Panc1 (cell line): ENCODE measurements around the gene KLF5. TPM values are rescaled to one million over a fixed set of nuclear protein-coding genes. Genes with fewer than 3 reads are reported as not detected.

Source experiments
- ATAC-seq: fragments of 200-7000 bp; cut with Tn5 transposase; 2 replicates; pipeline ENCODE4 v1.9.1; 2020; ENCODE audit warnings: mild to moderate bottlenecking, moderate library complexity
- BruUV-seq: library from RNA; stranded (reverse); fragments of 400-500 nt; replicated peaks from 2 replicates; lab custom pipeline; 2021; lab: Mats Ljungman, UMichigan
- CTCF ChIA-PET: fragments of 300-600 bp; sonication (Branson Sonifier 250); formaldehyde crosslinking; loops from one replicate; lab custom pipeline; 2022; ENCODE audit warnings: antibody characterized with exemption; lab: Charles Lee
- POLR2A ChIA-PET: fragments of 300-600 bp; sonication (Branson Sonifier 250); formaldehyde crosslinking; loops from one replicate; lab custom pipeline; 2022; ENCODE audit warnings: antibody characterized with exemption; lab: Charles Lee
- DNase-seq: peaks from one replicate; pipeline ENCODE4 v3.0.0-alpha.2; 2010; ENCODE audit warnings: low read depth, low spot score
- H3K27ac ChIP-seq: 2 replicates; pipeline ENCODE4 v1.5.1; 2011; ENCODE audit warnings: mild to moderate bottlenecking, low read length, inconsistent platforms
- H3K27me3 ChIP-seq: fragments of 200-500 bp; sonication (Bioruptor generic); 2 replicates; pipeline ENCODE4 v1.6.0; 2014; ENCODE audit warnings: low read length, inconsistent platforms; ENCODE audit not compliant: control insufficient read depth, insufficient read depth
- H3K36me3 ChIP-seq: fragments of 200-500 bp; sonication (Bioruptor generic); 2 replicates; pipeline ENCODE4 v1.5.1; 2014; ENCODE audit warnings: inconsistent platforms, mild to moderate bottlenecking, low read length, moderate library complexity; ENCODE audit not compliant: control insufficient read depth, insufficient read depth
- H3K4me1 ChIP-seq: 2 replicates; pipeline ENCODE4 v1.5.1; 2011; ENCODE audit warnings: inconsistent platforms, mild to moderate bottlenecking, low read length, moderate library complexity; ENCODE audit not compliant: control insufficient read depth, insufficient read depth
- H3K4me3 ChIP-seq, 2 experiments: 2 replicates each; pipeline ENCODE4 v1.5.1; 2011 to 2012; ENCODE audit warnings: low read depth in 2 of 2, low read length in 2 of 2, mild to moderate bottlenecking in 2 of 2, inconsistent platforms in 1 of 2, moderate library complexity in 1 of 2
- H3K9me3 ChIP-seq: fragments of 200-500 bp; sonication (Bioruptor generic); 2 replicates; pipeline ENCODE4 v1.5.1; 2014; ENCODE audit warnings: low read depth, mild to moderate bottlenecking, inconsistent platforms, low read length, moderate library complexity; ENCODE audit not compliant: control insufficient read depth, insufficient read depth
- CTCF ChIP-seq: fragments of 450-650 bp; IDR thresholded peaks from 2 replicates; pipeline ENCODE4 v1.5.1; 2017; ENCODE audit warnings: mild to moderate bottlenecking
- POLR2AphosphoS5 ChIP-seq: IDR thresholded peaks from 2 replicates; pipeline ENCODE4 v1.6.1; 2012; ENCODE audit warnings: mild to moderate bottlenecking, low read depth, low read length, moderate library complexity
- REST ChIP-seq, 2 experiments: IDR thresholded peaks; 2 replicates each; pipeline ENCODE4 v1.6.1; 2011 to 2012; ENCODE audit warnings: low read depth in 2 of 2, control low read depth in 1 of 2, low read length in 1 of 2, mild to moderate bottlenecking in 1 of 2, moderate library complexity in 1 of 2; ENCODE audit not compliant: insufficient read depth in 1 of 2
- SIN3A ChIP-seq: IDR thresholded peaks from 2 replicates; pipeline ENCODE4 v1.6.1; 2012; ENCODE audit warnings: low read depth, mild to moderate bottlenecking, low read length, moderate library complexity, borderline replicate concordance; ENCODE audit not compliant: insufficient read depth
- TCF7L2 ChIP-seq: IDR thresholded peaks from 2 replicates; pipeline ENCODE4 v1.6.1; 2011; ENCODE audit warnings: mild to moderate bottlenecking, low read depth, low read length, inconsistent platforms
- in situ Hi-C: cut with HindIII; loops from 2 replicates; pipeline ENCODE4 v1.10.0; 2016; ENCODE audit warnings: low sequenced_read_pairs, low pct_unique_long_range_greater_than_20kb
- intact Hi-C: fragments of 100-400 bp; cut with micrococcal nuclease; formaldehyde crosslinking; loops from one replicate; pipeline ENCODE4 v1.10.0; 2022; ENCODE audit not compliant: unreplicated experiment
- total RNA-seq: library from RNA; stranded (reverse); gene quantifications from one replicate; pipeline ENCODE4 v1.2.1, GENCODE V29; 2021; ENCODE audit not compliant: unreplicated experiment

Gene KLF5
- total RNA-seq, 1 experiment from 2014 or later = 1.5 TPM

GRCh38 chr13:73119612-73120011 is 60.8 kb downstream of the KLF5 start:
- no peaks in the 10 kb centered on the region for H3K4me1 ChIP-seq
- DNase-seq = no peak
- BruUV-seq = no TSS peak
- CTCF ChIA-PET = no interaction called here
- no peaks in the 10 kb centered on the region for H3K36me3 ChIP-seq
- in situ Hi-C loops (no loop called here), intact Hi-C loops (no loop called here)
- TF ChIP-seq CTCF (no peak), TCF7L2 (no peak), POLR2AphosphoS5 (no peak), SIN3A (no peak), REST (IDR thresholded peaks at IDR 0.05; ENCODE audit: insufficient read depth in 1 of 2, low read depth in 2 of 2, low read length in 1 of 2) (no peak)
- H3K9me3 ChIP-seq = no peaks in the 10 kb centered on the region
- H3K4me3 ChIP-seq = no peak overlapping the region
- ATAC-seq = no peak
- H3K27ac ChIP-seq = no peak overlapping the region
- H3K27me3 ChIP-seq = no peaks in the 10 kb centered on the region
- POLR2A ChIA-PET = no interaction called here
